ENCODE results near the gene DRD4.

DRD4 gene

GRCh38 chr11:610146-610801, 26.8 kb upstream of the DRD4 start:
- no peak for DNase-seq

GRCh38 chr11:611001-611996, 25.8 kb upstream of the DRD4 start:
- no peak for DNase-seq

GRCh38 chr11:612201-612960, 24.7 kb upstream of the DRD4 start:
- no peak for DNase-seq

GRCh38 chr11:612961-613300, 24.1 kb upstream of the DRD4 start:
- DNase-seq, result no peak

GRCh38 chr11:613369-613968, 23.6 kb upstream of the DRD4 start:
- DNase-seq, result no peak

- no peak for DNase-seq
These were observed 22.9 kb upstream of the DRD4 start for GRCh38 chr11:614021-614622.

GRCh38 chr11:614623-615503, 22.2 kb upstream of the DRD4 start:
- DNase-seq, result no peak

- no peak for DNase-seq
These were observed 21.4 kb upstream of the DRD4 start, which contains the start of gene IRF7 for GRCh38 chr11:615504-616319. Gene IRF7, minus strand, starts transcription at chr11:615950. Its CDS starts 586 bp downstream, at chr11:615364.

GRCh38 chr11:616320-617198, 20.5 kb upstream of the DRD4 start:
- DNase-seq, result no peak

- no peak for DNase-seq
These were observed 19.7 kb upstream of the DRD4 start for GRCh38 chr11:617199-617911.

- DNase-seq, result no peak
These were observed 19.0 kb upstream of the DRD4 start for GRCh38 chr11:617912-618682.

- no peak for DNase-seq
These were observed 18.0 kb upstream of the DRD4 start for GRCh38 chr11:618856-619627.

GRCh38 chr11:619628-620050, 17.4 kb upstream of the DRD4 start:
- DNase-seq, result no peak

GRCh38 chr11:620201-620600, 16.9 kb upstream of the DRD4 start:
- DNase-seq, result no peak

- DNase-seq, result no peak
These were observed 15.9 kb upstream of the DRD4 start for GRCh38 chr11:620935-621814.

GRCh38 chr11:621838-622237, 15.2 kb upstream of the DRD4 start:
- no peak for DNase-seq

All from NCI-H524 treated with DMSO at 0.1 percent for 48 hours (cell line).